ENCODE results near the gene PCBD1. TPM values are rescaled to one million over a fixed set of nuclear protein-coding genes. Genes with fewer than 3 reads are reported as not detected.

Gene PCBD1
- total RNA-seq, 1 experiment from 2014 or later = 39.7 TPM

DNA sequence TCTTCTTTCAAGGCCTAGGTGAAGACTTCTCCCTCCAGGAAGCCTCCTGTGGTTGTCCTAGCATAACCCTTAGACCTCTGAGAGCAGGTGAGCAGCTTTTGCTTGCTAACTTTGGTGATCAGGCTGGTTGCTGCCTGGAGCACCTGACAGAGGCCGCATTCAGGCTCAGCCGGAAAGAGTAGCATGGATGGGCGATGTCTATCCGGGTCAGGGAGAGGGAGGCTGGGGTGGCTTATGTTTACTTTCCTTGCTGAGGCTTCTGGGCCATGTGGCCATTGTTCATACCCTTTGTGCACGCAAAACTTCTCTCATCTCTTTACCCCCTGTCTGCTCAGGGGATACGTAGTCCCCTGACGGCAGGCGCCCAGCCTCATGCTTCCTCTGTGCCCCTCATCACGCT lies 27.4 kb upstream of the PCBD1 start:
- Histone ChIP-seq H2AFZ (ENCODE audit: low read length) (no peak overlapping the region), H4K5ac (ENCODE audit: insufficient read length, low read depth, low read length) (no peak overlapping the region), H4K8ac (replicated peaks; ENCODE audit: insufficient read length, low read depth, low read length) (no peak overlapping the region), H2BK5ac (ENCODE audit: insufficient read length, low read length) (no peak overlapping the region), H3K9ac (ENCODE audit: extremely low read depth, insufficient read length, low read length) (no peak overlapping the region), H3K4me2 (ENCODE audit: insufficient read depth, insufficient read length, low read length) (no peak overlapping the region), H4K91ac (ENCODE audit: insufficient read length, low read depth, low read length) (no peak overlapping the region), H3K27me3 (ENCODE audit: insufficient read depth, low read length) (no peaks in the 10 kb centered on the region), H3K79me2 (ENCODE audit: insufficient read depth, low read length) (no peaks in the 10 kb centered on the region), H3K56ac (ENCODE audit: insufficient read length, low read depth, low read length) (no peak overlapping the region), H3K14ac (ENCODE audit: insufficient read depth, low read length) (no peak overlapping the region), H3T11ph (ENCODE audit: low read length) (no peak overlapping the region), H2AK5ac (ENCODE audit: insufficient read length, low read length) (no peak overlapping the region), H2BK15ac (ENCODE audit: low read depth, low read length) (no peak overlapping the region), H3K23me2 (ENCODE audit: insufficient read length, low read depth, low read length, poor library complexity, severe bottlenecking) (no peaks in the 10 kb centered on the region), H2BK20ac (ENCODE audit: low read depth, low read length, poor library complexity, severe bottlenecking) (no peak overlapping the region), H3K79me1 (ENCODE audit: insufficient read depth, low read depth, low read length, poor library complexity, severe bottlenecking) (no peaks in the 10 kb centered on the region), H4K20me1 (ENCODE audit: control insufficient read depth, insufficient read depth, insufficient read length) (peaks cover 5% of the 10 kb centered on the region), H3K23ac (ENCODE audit: insufficient read length, low read depth, low read length) (no peak overlapping the region), H2BK12ac (ENCODE audit: insufficient read length, low read depth, low read length) (no peak overlapping the region), H3K4ac (ENCODE audit: low read depth, low read length) (no peak overlapping the region), H3K4me1 (ENCODE audit: insufficient read depth, low read length) (no peaks in the 10 kb centered on the region), H3K9me3 (ENCODE audit: control insufficient read depth, low read depth, low read length) (no peaks in the 10 kb centered on the region), H2BK120ac (ENCODE audit: low read depth, low read length, poor library complexity, severe bottlenecking) (no peak overlapping the region), H3K27ac (ENCODE audit: insufficient read length, low read depth, low read length) (no peak overlapping the region), H3K18ac (ENCODE audit: insufficient read length, low read depth, low read length) (no peak overlapping the region)
- no peaks in the 10 kb centered on the region for H3K36me3 Mint-ChIP-seq (ENCODE audit: insufficient read depth in 1 of 3, low read depth in 3 of 3)
- DNase-seq = no peak
- no CpG with 5 or more reads among the region's 9 CpGs for WGBS (ENCODE audit: extremely low coverage, insufficient read length, low lambda C conversion rate)
- 0 out of 5 replicates have a peak, but pooled peaks cover 0 to 2% of the 10 kb centered on the region in 2 experiments for H3K9me3 Mint-ChIP-seq
- H3K4me1 Mint-ChIP-seq = peaks cover 0 to 8% of the 10 kb centered on the region in 2 experiments; a peak in 2 of 4 replicates
- H3K27ac Mint-ChIP-seq = peak overlapping the region in 1 of 3 experiments; percentile 36; a peak in 1 of 7 replicates
- TF ChIP-seq, protein P1, sequence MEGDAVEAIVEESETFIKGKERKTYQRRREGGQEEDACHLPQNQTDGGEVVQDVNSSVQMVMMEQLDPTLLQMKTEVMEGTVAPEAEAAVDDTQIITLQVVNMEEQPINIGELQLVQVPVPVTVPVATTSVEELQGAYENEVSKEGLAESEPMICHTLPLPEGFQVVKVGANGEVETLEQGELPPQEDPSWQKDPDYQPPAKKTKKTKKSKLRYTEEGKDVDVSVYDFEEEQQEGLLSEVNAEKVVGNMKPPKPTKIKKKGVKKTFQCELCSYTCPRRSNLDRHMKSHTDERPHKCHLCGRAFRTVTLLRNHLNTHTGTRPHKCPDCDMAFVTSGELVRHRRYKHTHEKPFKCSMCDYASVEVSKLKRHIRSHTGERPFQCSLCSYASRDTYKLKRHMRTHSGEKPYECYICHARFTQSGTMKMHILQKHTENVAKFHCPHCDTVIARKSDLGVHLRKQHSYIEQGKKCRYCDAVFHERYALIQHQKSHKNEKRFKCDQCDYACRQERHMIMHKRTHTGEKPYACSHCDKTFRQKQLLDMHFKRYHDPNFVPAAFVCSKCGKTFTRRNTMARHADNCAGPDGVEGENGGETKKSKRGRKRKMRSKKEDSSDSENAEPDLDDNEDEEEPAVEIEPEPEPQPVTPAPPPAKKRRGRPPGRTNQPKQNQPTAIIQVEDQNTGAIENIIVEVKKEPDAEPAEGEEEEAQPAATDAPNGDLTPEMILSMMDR (conservative IDR thresholded peaks at IDR 0.05) = no peak
- H3K4me3 Mint-ChIP-seq = no peak overlapping the region
- peaks cover 11% of the 10 kb centered on the region for H3K27me3 Mint-ChIP-seq (ENCODE audit: low read depth)

Measured in H9 (cell line).